Cardiac atrium fibroblast (primary cell): ENCODE results near the gene SSMEM1. TPM values are rescaled to one million over a fixed set of nuclear protein-coding genes. Genes with fewer than 3 reads are reported as not detected.

Source experiments
- total RNA-seq: library from RNA; depleted of rRNA; stranded (reverse); fragments of >200 nt; gene quantifications from 2 replicates; pipeline ENCODE4 v1.2.3, GENCODE V29; 2015

Gene SSMEM1
- not detected in 2 replicates for total RNA-seq

GRCh38 chr7:130207642-130208041 lies at the start of gene SSMEM1:
SSMEM1 (plus strand) TSS chr7:130207860; CDS start chr7:130207911, 51 bp downstream.

GRCh38 chr7:130205084-130205947 lies 2.3 kb upstream of the SSMEM1 start, which contains the start of gene TMEM209:
TMEM209 (minus strand) TSS chr7:130205406; CDS start chr7:130205375, 31 bp downstream.

Other genes starting within 250 kb of the SSMEM1 start
- gene ZC3HC1, start 156.5 kb upstream of the SSMEM1 start, total RNA-seq = 12.8 and 18.5 TPM in 2 replicates
- gene KLHDC10, start 137.3 kb upstream of the SSMEM1 start, total RNA-seq = 13.4 and 16.7 TPM in 2 replicates
- 7.6 and 8.5 TPM in 2 replicates for gene TMEM209, start 2.5 kb upstream of the SSMEM1 start, total RNA-seq
- not detected in 2 replicates for gene CPA2, start 59.0 kb downstream of the SSMEM1 start, total RNA-seq
- 56.7 and 90.1 TPM in 2 replicates for gene CPA4, start 85.3 kb downstream of the SSMEM1 start, total RNA-seq
- gene CPA5, start 137.0 kb downstream of the SSMEM1 start, total RNA-seq = not detected in 2 replicates
- gene CPA1, start 172.6 kb downstream of the SSMEM1 start, total RNA-seq = 0.54 TPM in 1 of 2 replicates, not detected in the other
- gene CEP41, start 233.2 kb downstream of the SSMEM1 start, total RNA-seq = 6.9 and 9.4 TPM in 2 replicates